AG09309 (cell line): ENCODE results near the gene B4GAT1.
A peak's percentile ranks its signal among the peaks of the same experiment; 100 is the strongest.

Experiments
- DNase-seq: peaks from one replicate; pipeline ENCODE4 v3.0.0-alpha.2; 2010; ENCODE audit warnings: low read depth
- H3K4me3 ChIP-seq: 2 replicates; pipeline ENCODE4 v1.5.1; 2011; ENCODE audit warnings: mild to moderate bottlenecking, low read depth, low read length, moderate library complexity; ENCODE audit not compliant: control insufficient read depth
- CTCF ChIP-seq: IDR thresholded peaks from 2 replicates; pipeline ENCODE4 v1.5.1; 2011; ENCODE audit warnings: mild to moderate bottlenecking, low read depth, low read length, inconsistent platforms; ENCODE audit not compliant: insufficient read depth, control insufficient read depth; ENCODE audit errors: missing control alignments

B4GAT1 gene

GRCh38 chr11:66344550-66345315, 2.7 kb downstream of the B4GAT1 start, which contains the start of gene BRMS1:
TSS of gene BRMS1 (minus strand) at chr11:66345104. CDS start at chr11:66342234, 2,870 bp downstream.
- peak within 1 kb of the TSS; percentile 86 for H3K4me3 ChIP-seq
- peak; percentile 14 for TF ChIP-seq CTCF
- peak; percentile 81 for DNase-seq

- DNase-seq: no peak
- no peak overlapping the region for H3K4me3 ChIP-seq
- TF ChIP-seq CTCF: no peak
Observed at GRCh38 chr11:66343176-66343575, 4.3 kb downstream of the B4GAT1 start.

- H3K4me3 ChIP-seq: no peak overlapping the region
- DNase-seq: no peak
- TF ChIP-seq CTCF: no peak
Observed at GRCh38 chr11:66341502-66342126, 5.8 kb downstream of the B4GAT1 start.

GRCh38 chr11:66340596-66341501, 6.6 kb downstream of the B4GAT1 start:
- H3K4me3 ChIP-seq: no peak overlapping the region
- TF ChIP-seq CTCF: no peak
- DNase-seq: no peak

GRCh38 chr11:66339686-66340483, 7.5 kb downstream of the B4GAT1 start:
- DNase-seq: no peak
- no peak for TF ChIP-seq CTCF

More at GRCh38 chr11:66339686-66340483, 7.5 kb downstream of the B4GAT1 start:
- H3K4me3 ChIP-seq: no peak overlapping the region
